ENCODE data around the gene EIF3L.

DNA sequence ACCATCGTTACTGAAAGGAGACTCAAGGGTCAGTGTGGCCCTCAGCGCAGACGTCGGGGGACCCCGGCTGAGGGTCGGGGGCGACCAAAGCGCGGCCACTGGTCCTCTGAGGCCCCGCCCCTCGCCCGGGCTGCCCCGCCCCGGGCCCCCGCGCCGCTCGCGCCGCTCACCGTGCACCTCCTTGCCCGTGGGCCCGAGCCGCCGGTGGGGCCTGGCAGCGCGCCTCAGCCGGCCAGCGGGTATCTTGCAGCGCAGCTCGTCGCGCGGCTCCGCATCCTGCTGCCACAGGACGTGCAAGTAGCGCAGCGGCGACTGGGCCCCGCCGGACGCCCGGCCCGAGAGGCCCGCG lies 5.5 kb upstream of the EIF3L start:
- TF ChIP-seq, protein P1, sequence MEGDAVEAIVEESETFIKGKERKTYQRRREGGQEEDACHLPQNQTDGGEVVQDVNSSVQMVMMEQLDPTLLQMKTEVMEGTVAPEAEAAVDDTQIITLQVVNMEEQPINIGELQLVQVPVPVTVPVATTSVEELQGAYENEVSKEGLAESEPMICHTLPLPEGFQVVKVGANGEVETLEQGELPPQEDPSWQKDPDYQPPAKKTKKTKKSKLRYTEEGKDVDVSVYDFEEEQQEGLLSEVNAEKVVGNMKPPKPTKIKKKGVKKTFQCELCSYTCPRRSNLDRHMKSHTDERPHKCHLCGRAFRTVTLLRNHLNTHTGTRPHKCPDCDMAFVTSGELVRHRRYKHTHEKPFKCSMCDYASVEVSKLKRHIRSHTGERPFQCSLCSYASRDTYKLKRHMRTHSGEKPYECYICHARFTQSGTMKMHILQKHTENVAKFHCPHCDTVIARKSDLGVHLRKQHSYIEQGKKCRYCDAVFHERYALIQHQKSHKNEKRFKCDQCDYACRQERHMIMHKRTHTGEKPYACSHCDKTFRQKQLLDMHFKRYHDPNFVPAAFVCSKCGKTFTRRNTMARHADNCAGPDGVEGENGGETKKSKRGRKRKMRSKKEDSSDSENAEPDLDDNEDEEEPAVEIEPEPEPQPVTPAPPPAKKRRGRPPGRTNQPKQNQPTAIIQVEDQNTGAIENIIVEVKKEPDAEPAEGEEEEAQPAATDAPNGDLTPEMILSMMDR (IDR thresholded peaks at IDR 0.05), result no peak
- TF ChIP-seq POLR2A (IDR thresholded peaks at IDR 0.05), result no peak

Data from adrenal gland (tissue), 5 donors.